Activated CD8-positive, alpha-beta T cell treated with anti-CD3 and anti-CD28 coated beads, Interleukin-2, amount 10 ng/mL, durations not matched to agents 7 days and 5 days (primary cell): ENCODE results near the gene BTBD9. TPM values are rescaled to one million over a fixed set of nuclear protein-coding genes. Genes with fewer than 3 reads are reported as not detected.

Source experiments
- ATAC-seq: fragments of 150-1000 bp; cut with Tn5 transposase; one replicate; pipeline ENCODE4 v1.10.0; 2021; ENCODE audit warnings: moderate library complexity
- CTCF ChIA-PET: fragments of 350-600 bp; sonication (Branson Sonifier 250); formaldehyde crosslinking; loops from one replicate; lab custom pipeline; 2021; ENCODE audit warnings: antibody characterized with exemption; lab: Charles Lee
- POLR2A ChIA-PET: fragments of 350-600 bp; sonication (Branson Sonifier 250); formaldehyde crosslinking; loops from one replicate; lab custom pipeline; 2021; ENCODE audit warnings: antibody characterized with exemption; lab: Charles Lee
- DNase-seq: peaks from one replicate; pipeline ENCODE4 v3.0.0-alpha.2; 2020
- H3K27ac Mint-ChIP-seq: one replicate; pipeline ENCODE4 v1.8.0; 2021; ENCODE audit warnings: mild to moderate bottlenecking, mixed read lengths
- H3K27me3 Mint-ChIP-seq: one replicate; pipeline ENCODE4 v1.8.0; 2021; ENCODE audit warnings: low read depth, mixed read lengths
- H3K36me3 Mint-ChIP-seq: one replicate; pipeline ENCODE4 v1.8.0; 2021; ENCODE audit warnings: low read depth, mixed read lengths
- H3K4me1 Mint-ChIP-seq: one replicate; pipeline ENCODE4 v1.8.0; 2021; ENCODE audit warnings: low read depth, mixed read lengths
- H3K4me3 Mint-ChIP-seq: one replicate; pipeline ENCODE4 v1.8.0; 2021; ENCODE audit warnings: mild to moderate bottlenecking, mixed read lengths
- H3K9me3 Mint-ChIP-seq: one replicate; pipeline ENCODE4 v1.8.0; 2022; ENCODE audit warnings: mixed read lengths; ENCODE audit not compliant: insufficient read depth
- total RNA-seq, 2 experiments: library from RNA; stranded (reverse); gene quantifications; one replicate each; pipeline ENCODE4 v1.2.3, GENCODE V29; 2021

The BTBD9 gene
- total RNA-seq, 2 experiments from 2014 or later: 9.4 to 12.4 TPM

DNA sequence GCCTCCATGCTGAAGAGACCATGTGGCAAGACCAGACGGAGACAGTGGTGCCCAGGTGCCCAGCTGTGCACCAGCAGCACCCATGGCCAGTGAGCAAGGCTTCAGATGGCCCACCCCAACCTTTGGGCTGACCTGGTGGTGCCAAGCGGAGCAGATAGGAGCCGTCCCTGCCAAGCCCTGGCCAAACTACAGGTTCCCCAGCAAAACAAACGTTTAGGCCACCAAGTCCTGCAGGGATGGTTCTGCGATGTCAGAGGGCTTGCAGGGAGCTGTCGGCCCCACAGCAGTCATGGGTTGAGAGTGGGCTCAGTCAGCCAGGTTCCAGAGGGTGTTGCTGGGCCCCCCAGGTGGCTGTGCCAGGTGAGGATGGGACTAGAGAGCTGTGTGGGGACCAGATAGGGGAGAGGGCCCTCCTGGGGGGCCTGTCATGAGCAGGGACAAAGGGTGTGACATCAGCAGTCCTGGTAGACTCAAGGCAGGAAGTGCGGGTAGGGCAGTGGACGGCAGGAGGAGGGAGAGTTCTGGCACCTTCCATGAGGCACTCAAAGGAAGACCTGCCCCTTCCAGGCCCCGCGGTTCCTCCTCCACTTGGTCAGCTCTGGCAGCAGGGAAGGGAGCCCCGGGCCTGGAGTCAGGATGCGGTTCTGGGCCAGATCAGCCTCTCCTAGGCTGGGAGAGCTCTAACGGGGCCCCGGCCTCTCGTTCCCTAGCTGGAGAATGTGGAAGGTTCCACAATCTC, 477.8 kb downstream of the BTBD9 start:
- ATAC-seq (no peak), DNase-seq (no peak)
- Mint-ChIP-seq H3K4me1 (no peaks in the 10 kb centered on the region), H3K36me3 (no peaks in the 10 kb centered on the region), H3K4me3 (no peak overlapping the region), H3K9me3 (no peaks in the 10 kb centered on the region), H3K27me3 (no peaks in the 10 kb centered on the region), H3K27ac (no peak overlapping the region)
- POLR2A ChIA-PET: no interaction called here
- CTCF ChIA-PET: no interaction called here

DNA sequence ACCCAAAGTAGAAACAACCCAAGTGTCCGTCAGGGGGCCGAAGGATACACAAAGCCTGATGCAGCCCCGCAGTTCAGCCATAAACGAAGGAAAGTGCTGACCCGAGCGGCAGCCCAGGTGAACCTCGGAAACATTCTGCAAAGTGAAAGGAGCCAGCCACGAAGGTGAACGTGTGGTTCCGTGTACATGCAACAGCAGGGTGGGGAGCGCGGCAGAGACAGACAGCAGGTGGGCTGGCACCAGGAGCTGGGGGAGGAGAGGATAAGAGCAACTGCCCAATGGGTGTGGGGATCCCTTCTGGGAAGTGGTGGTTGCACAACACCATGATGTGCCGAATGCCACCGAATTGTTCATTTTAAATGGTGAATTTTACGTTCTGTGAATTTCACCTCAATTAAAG, 478.4 kb downstream of the BTBD9 start:
- no peak for DNase-seq
- H3K27me3 Mint-ChIP-seq: no peaks in the 10 kb centered on the region
- ATAC-seq: no peak
- no peak overlapping the region for H3K4me3 Mint-ChIP-seq
- H3K36me3 Mint-ChIP-seq: no peaks in the 10 kb centered on the region
- ChIA-PET CTCF (no interaction called here), POLR2A (no interaction called here)
- no peaks in the 10 kb centered on the region for H3K9me3 Mint-ChIP-seq
- no peaks in the 10 kb centered on the region for H3K4me1 Mint-ChIP-seq
- H3K27ac Mint-ChIP-seq: no peak overlapping the region

- CTCF ChIA-PET: no interaction called here
- Mint-ChIP-seq H3K36me3 (no peaks in the 10 kb centered on the region), H3K9me3 (no peaks in the 10 kb centered on the region), H3K27ac (no peak overlapping the region), H3K4me1 (no peaks in the 10 kb centered on the region), H3K27me3 (no peaks in the 10 kb centered on the region), H3K4me3 (no peak overlapping the region)
- ATAC-seq (no peak), DNase-seq (no peak)
- POLR2A ChIA-PET: no interaction called here
Measured at GRCh38 chr6:38160831-38161230, 478.9 kb downstream of the BTBD9 start.

GRCh38 chr6:38159596-38159995, 480.1 kb downstream of the BTBD9 start:
- Mint-ChIP-seq H3K27ac (no peak overlapping the region), H3K27me3 (no peaks in the 10 kb centered on the region), H3K4me1 (no peaks in the 10 kb centered on the region), H3K4me3 (no peak overlapping the region), H3K36me3 (no peaks in the 10 kb centered on the region), H3K9me3 (no peaks in the 10 kb centered on the region)
- ATAC-seq (no peak), DNase-seq (no peak)
- POLR2A ChIA-PET: no interaction called here
- CTCF ChIA-PET: no interaction called here

- no peak for DNase-seq
- POLR2A ChIA-PET: no interaction called here
- Mint-ChIP-seq H3K9me3 (no peaks in the 10 kb centered on the region), H3K36me3 (no peaks in the 10 kb centered on the region), H3K27ac (no peak overlapping the region), H3K4me1 (no peaks in the 10 kb centered on the region), H3K27me3 (no peaks in the 10 kb centered on the region), H3K4me3 (no peak overlapping the region)
- ATAC-seq: no peak
- CTCF ChIA-PET: no interaction called here
Measured at GRCh38 chr6:38158762-38159350, 480.9 kb downstream of the BTBD9 start.

DNA sequence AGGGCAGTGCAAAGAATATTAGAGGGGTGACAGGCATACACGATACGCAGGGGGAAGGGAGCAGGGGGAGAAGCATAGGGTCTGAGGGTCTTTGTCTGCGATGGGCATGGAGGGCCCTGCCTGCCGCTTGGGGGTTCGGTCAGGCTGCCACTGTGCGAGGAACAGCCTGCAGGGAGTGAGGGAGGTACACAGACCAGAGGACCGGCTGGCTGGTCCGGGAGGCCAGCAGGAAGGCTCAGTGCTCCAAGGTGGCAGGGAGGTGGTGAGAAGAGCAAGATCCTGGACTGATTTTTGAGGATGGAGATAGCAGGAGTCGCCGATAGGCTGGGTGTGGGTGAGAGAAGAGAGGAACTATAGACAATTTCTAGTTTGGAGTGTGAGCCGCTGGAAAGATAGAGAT, 481.8 kb downstream of the BTBD9 start:
- no peaks in the 10 kb centered on the region for H3K4me1 Mint-ChIP-seq
- no peaks in the 10 kb centered on the region for H3K36me3 Mint-ChIP-seq
- no peaks in the 10 kb centered on the region for H3K9me3 Mint-ChIP-seq
- no peaks in the 10 kb centered on the region for H3K27me3 Mint-ChIP-seq
- H3K4me3 Mint-ChIP-seq: no peak overlapping the region
- ChIA-PET POLR2A (no interaction called here), CTCF (interaction anchor here (1.3 kb wide), 1 partner anchor 9 kb away, joined by 3 read pairs; no protein-coding TSS in a partner anchor)
- no peak for ATAC-seq
- H3K27ac Mint-ChIP-seq: no peak overlapping the region
- DNase-seq: no peak

- no peaks in the 10 kb centered on the region for H3K9me3 Mint-ChIP-seq
- H3K4me3 Mint-ChIP-seq: no peak overlapping the region
- H3K36me3 Mint-ChIP-seq: no peaks in the 10 kb centered on the region
- ATAC-seq (no peak), DNase-seq (no peak)
- POLR2A ChIA-PET: no interaction called here
- CTCF ChIA-PET: interaction anchor here (1.3 kb wide), 1 partner anchor 8 kb away, joined by 3 read pairs; no protein-coding TSS in a partner anchor
- H3K4me1 Mint-ChIP-seq: no peaks in the 10 kb centered on the region
- H3K27me3 Mint-ChIP-seq: no peaks in the 10 kb centered on the region
- H3K27ac Mint-ChIP-seq: no peak overlapping the region
Measured at GRCh38 chr6:38156818-38157565, 482.7 kb downstream of the BTBD9 start.

GRCh38 chr6:38155621-38156204, 484.0 kb downstream of the BTBD9 start:
- H3K4me3 Mint-ChIP-seq: no peak overlapping the region
- CTCF ChIA-PET: interaction anchor here (1.0 to 1.1 kb wide), 2 partner anchors 14 to 16 kb away, joined by 3 read pairs; no protein-coding TSS in a partner anchor
- POLR2A ChIA-PET: no interaction called here
- DNase-seq: no peak
- no peaks in the 10 kb centered on the region for H3K27me3 Mint-ChIP-seq
- no peaks in the 10 kb centered on the region for H3K36me3 Mint-ChIP-seq
- no peak for ATAC-seq
- H3K4me1 Mint-ChIP-seq: no peaks in the 10 kb centered on the region
- no peaks in the 10 kb centered on the region for H3K9me3 Mint-ChIP-seq
- H3K27ac Mint-ChIP-seq: no peak overlapping the region

GRCh38 chr6:38155144-38155543, 484.6 kb downstream of the BTBD9 start:
- CTCF ChIA-PET: interaction anchor here (1.0 to 1.1 kb wide), 2 partner anchors 13 to 17 kb away, joined by 3 read pairs; no protein-coding TSS in a partner anchor
- Mint-ChIP-seq H3K4me1 (no peaks in the 10 kb centered on the region), H3K4me3 (no peak overlapping the region), H3K9me3 (no peaks in the 10 kb centered on the region), H3K27me3 (no peaks in the 10 kb centered on the region), H3K36me3 (no peaks in the 10 kb centered on the region), H3K27ac (peak overlapping the region; percentile 37)
- DNase-seq (no peak), ATAC-seq (no peak)
- POLR2A ChIA-PET: no interaction called here

DNA sequence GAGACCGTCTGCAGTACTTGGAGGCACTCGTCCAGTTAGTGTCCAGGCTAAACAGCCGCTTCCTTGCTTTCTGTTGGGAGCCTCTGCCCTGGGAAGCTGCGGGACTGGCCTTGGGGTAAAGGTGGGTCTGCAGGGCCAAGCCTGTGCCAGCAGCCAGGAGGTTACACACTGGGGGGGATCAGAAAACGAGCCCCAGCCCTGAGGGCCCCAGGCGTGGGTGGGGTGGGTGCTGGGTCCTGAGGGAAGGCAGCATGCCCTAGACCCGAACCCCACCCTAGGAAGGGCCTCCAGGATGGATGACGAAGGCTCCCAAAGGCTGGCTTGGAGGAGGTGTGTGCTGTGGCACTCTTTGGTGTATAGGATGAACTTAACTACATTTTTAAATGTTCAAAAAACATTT, 485.0 kb downstream of the BTBD9 start:
- POLR2A ChIA-PET: no interaction called here
- H3K4me1 Mint-ChIP-seq: no peaks in the 10 kb centered on the region
- CTCF ChIA-PET: interaction anchor here (1.0 kb wide), 1 partner anchor 13 kb away, joined by 3 read pairs; no protein-coding TSS in a partner anchor
- no peak overlapping the region for H3K27ac Mint-ChIP-seq
- H3K27me3 Mint-ChIP-seq: no peaks in the 10 kb centered on the region
- DNase-seq (no peak), ATAC-seq (no peak)
- no peak overlapping the region for H3K4me3 Mint-ChIP-seq
- H3K36me3 Mint-ChIP-seq: no peaks in the 10 kb centered on the region
- no peaks in the 10 kb centered on the region for H3K9me3 Mint-ChIP-seq

DNA sequence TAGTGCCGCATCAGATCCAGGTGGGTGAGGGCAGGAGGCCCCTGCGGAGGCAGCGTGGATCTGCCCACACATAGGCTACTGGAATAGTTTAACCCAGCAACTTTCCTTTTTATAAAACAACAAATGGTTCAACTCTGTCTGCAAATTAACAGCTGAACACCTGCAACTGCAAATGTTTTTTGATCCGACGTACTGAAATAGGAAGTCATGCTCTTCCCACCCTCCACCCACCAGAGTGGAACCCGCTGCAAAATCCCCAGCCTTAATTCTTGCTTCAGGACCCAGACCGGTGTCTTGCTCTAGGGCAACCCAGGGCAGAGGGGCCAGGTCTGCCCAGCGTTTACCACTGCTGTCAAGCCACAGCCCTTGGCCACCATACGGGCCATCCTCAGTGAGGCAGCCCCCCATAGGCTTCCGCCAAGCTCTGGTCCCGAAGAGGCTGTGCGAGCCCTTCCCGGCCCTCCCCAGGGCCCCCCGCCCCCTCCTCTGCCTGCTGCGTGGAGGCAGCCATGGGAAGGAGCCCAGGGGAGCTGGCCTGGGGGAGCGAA, 485.9 kb downstream of the BTBD9 start:
- no peaks in the 10 kb centered on the region for H3K4me1 Mint-ChIP-seq
- no peak overlapping the region for H3K4me3 Mint-ChIP-seq
- no peaks in the 10 kb centered on the region for H3K27me3 Mint-ChIP-seq
- ATAC-seq (no peak), DNase-seq (no peak)
- no peak overlapping the region for H3K27ac Mint-ChIP-seq
- H3K9me3 Mint-ChIP-seq: no peaks in the 10 kb centered on the region
- no peaks in the 10 kb centered on the region for H3K36me3 Mint-ChIP-seq
- ChIA-PET POLR2A (interaction anchor here (0.6 kb wide), 2 partner anchors 1038 to 1982 kb away, joined by 3 to 4 read pairs; no protein-coding TSS in a partner anchor), CTCF (no interaction called here)
